Measurements from ENCODE around the gene SLC35A2.
A peak's percentile ranks its signal among the peaks of the same experiment; 100 is the strongest.

The SLC35A2 gene

GRCh38 chrX:48948589-48948988 lies 37.1 kb upstream of the SLC35A2 start:
- H3K4me3 ChIP-seq (ENCODE audit: low read depth, low read length), result no peak overlapping the region
- no peak for TF ChIP-seq CTCF (IDR thresholded peaks at IDR 0.05; ENCODE audit: low read depth, low read length)

- TF ChIP-seq CTCF (IDR thresholded peaks at IDR 0.05; ENCODE audit: low read depth, low read length), result peak; percentile 76
- no peak overlapping the region for H3K4me3 ChIP-seq (ENCODE audit: low read depth, low read length)
Measured at GRCh38 chrX:48945517-48946348, 34.3 kb upstream of the SLC35A2 start.

- TF ChIP-seq CTCF (IDR thresholded peaks at IDR 0.05; ENCODE audit: low read depth, low read length), result no peak
- no peak overlapping the region for H3K4me3 ChIP-seq (ENCODE audit: low read depth, low read length)
Measured at GRCh38 chrX:48942895-48943294, 31.4 kb upstream of the SLC35A2 start.

GRCh38 chrX:48940404-48940955 lies 29.0 kb upstream of the SLC35A2 start:
- TF ChIP-seq CTCF (IDR thresholded peaks at IDR 0.05; ENCODE audit: low read depth, low read length), result no peak
- H3K4me3 ChIP-seq (ENCODE audit: low read depth, low read length), result no peak overlapping the region

GRCh38 chrX:48939524-48940228 lies 28.2 kb upstream of the SLC35A2 start:
- H3K4me3 ChIP-seq (ENCODE audit: low read depth, low read length), result no peak overlapping the region
- no peak for TF ChIP-seq CTCF (IDR thresholded peaks at IDR 0.05; ENCODE audit: low read depth, low read length)

GRCh38 chrX:48938721-48939425 lies 27.4 kb upstream of the SLC35A2 start:
- TF ChIP-seq CTCF (IDR thresholded peaks at IDR 0.05; ENCODE audit: low read depth, low read length), result no peak
- no peak overlapping the region for H3K4me3 ChIP-seq (ENCODE audit: low read depth, low read length)
